Kidney epithelial cell (primary cell): ENCODE data around the gene MVB12B. TPM values are rescaled to one million over a fixed set of nuclear protein-coding genes. Genes with fewer than 3 reads are reported as not detected.

Experiments
- DNase-seq: peaks from one replicate; pipeline ENCODE4 v3.0.0-alpha.2; 2010; ENCODE audit warnings: low read depth
- H3K27me3 ChIP-seq: 2 replicates; pipeline ENCODE4 v1.6.0; 2011; ENCODE audit warnings: low read length; ENCODE audit not compliant: control insufficient read depth, insufficient read depth
- H3K36me3 ChIP-seq: 2 replicates; pipeline ENCODE4 v1.5.1; 2011; ENCODE audit warnings: low read length; ENCODE audit not compliant: control insufficient read depth, insufficient read depth
- H3K4me3 ChIP-seq: 2 replicates; pipeline ENCODE4 v1.5.1; 2011; ENCODE audit warnings: low read depth, mild to moderate bottlenecking, control low read depth, low read length
- total RNA-seq: library from RNA; depleted of rRNA; stranded (reverse); fragments of >200 nt; gene quantifications from 2 replicates; pipeline ENCODE4 v1.2.3, GENCODE V29; 2015
- TF ChIP-seq, protein P1 (sequence below): IDR thresholded peaks from 2 replicates; pipeline ENCODE4 v1.5.1; 2011; ENCODE audit warnings: mild to moderate bottlenecking, moderate library complexity, low read length, control low read depth, inconsistent platforms; ENCODE audit not compliant: insufficient read depth, poor library complexity, severe bottlenecking

Gene MVB12B
- total RNA-seq, 1 donor from 2014 or later = 13.1 TPM

GRCh38 chr9:126502417-126503332 is 176.0 kb downstream of the MVB12B start:
- DNase-seq = no peak
- TF ChIP-seq, protein P1, sequence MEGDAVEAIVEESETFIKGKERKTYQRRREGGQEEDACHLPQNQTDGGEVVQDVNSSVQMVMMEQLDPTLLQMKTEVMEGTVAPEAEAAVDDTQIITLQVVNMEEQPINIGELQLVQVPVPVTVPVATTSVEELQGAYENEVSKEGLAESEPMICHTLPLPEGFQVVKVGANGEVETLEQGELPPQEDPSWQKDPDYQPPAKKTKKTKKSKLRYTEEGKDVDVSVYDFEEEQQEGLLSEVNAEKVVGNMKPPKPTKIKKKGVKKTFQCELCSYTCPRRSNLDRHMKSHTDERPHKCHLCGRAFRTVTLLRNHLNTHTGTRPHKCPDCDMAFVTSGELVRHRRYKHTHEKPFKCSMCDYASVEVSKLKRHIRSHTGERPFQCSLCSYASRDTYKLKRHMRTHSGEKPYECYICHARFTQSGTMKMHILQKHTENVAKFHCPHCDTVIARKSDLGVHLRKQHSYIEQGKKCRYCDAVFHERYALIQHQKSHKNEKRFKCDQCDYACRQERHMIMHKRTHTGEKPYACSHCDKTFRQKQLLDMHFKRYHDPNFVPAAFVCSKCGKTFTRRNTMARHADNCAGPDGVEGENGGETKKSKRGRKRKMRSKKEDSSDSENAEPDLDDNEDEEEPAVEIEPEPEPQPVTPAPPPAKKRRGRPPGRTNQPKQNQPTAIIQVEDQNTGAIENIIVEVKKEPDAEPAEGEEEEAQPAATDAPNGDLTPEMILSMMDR = no peak
- peaks cover 22% of the 10 kb centered on the region for H3K27me3 ChIP-seq

GRCh38 chr9:126503333-126504085 is 176.9 kb downstream of the MVB12B start:
- Histone ChIP-seq H3K27me3 (peaks cover 26% of the 10 kb centered on the region), H3K4me3 (no peak overlapping the region), H3K36me3 (no peaks in the 10 kb centered on the region)
- TF ChIP-seq, protein P1 = no peak
- no peak for DNase-seq

More at GRCh38 chr9:126502417-126503332, 176.0 kb downstream of the MVB12B start:
- no peak overlapping the region for H3K4me3 ChIP-seq
- H3K36me3 ChIP-seq = no peaks in the 10 kb centered on the region

DNA sequence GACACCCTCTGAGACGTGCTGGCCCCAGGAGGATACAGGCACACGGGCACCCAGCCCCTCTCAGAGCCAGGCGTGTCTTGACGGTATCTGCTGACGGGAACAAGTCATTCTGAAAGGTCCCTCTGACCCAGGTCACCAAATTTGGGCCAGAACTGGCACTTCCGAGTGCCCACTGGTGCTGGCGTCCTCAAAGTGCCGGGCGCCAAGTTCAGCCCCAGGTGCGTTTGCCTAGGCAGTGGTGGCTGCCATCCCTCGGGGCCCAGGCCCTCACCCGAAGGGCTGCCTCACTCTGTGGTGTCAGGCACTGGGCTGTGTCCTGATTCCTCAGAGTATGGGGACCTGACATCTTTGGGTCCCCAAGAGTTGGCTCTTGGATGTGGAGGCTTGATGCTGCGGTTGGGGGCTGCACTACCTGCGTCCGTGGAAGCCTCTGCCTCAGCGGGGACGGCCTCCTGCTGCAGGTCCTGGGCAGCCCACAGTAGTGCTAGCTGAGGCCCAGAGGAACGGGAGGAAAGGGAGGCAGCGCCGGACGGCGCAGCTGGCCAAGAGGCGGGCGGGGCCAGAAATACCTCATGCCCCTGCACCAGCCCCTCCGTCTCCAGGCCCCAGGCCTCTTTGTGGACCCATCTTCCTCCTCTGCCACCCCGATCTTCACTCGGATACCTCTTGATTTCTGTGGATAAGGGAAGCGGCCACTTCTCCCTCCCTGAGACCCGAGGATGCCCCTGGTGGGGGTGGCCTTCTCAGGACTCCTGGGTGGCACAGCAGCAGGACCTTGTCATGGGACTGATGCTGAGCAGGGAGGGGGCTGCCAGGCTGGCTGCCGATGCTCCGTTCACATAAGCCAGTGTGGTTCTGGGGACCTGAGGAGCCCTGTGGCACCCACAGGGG is 177.7 kb downstream of the MVB12B start:
- no peaks in the 10 kb centered on the region for H3K36me3 ChIP-seq
- TF ChIP-seq, protein P1 = no peak
- no peak overlapping the region for H3K4me3 ChIP-seq
- no peak for DNase-seq
- peaks cover 28% of the 10 kb centered on the region for H3K27me3 ChIP-seq

- no peak for DNase-seq
- TF ChIP-seq, protein P1 = no peak
- peaks cover 25% of the 10 kb centered on the region for H3K27me3 ChIP-seq
- no peak overlapping the region for H3K4me3 ChIP-seq
- no peaks in the 10 kb centered on the region for H3K36me3 ChIP-seq
These were observed 178.4 kb downstream of the MVB12B start for GRCh38 chr9:126504977-126505455.

GRCh38 chr9:126505697-126506346 is 179.2 kb downstream of the MVB12B start:
- TF ChIP-seq, protein P1 = no peak
- no peak for DNase-seq

More at GRCh38 chr9:126505697-126506346, 179.2 kb downstream of the MVB12B start:
- no peaks in the 10 kb centered on the region for H3K36me3 ChIP-seq
- peaks cover 23% of the 10 kb centered on the region for H3K27me3 ChIP-seq
- no peak overlapping the region for H3K4me3 ChIP-seq
